ENCODE results near the gene ARHGAP21. TPM values are rescaled to one million over a fixed set of nuclear protein-coding genes. Genes with fewer than 3 reads are reported as not detected.
A peak's percentile ranks its signal among the peaks of the same experiment; 100 is the strongest.
"Not testable (repeated sequence)": the region's sequence is repeated elsewhere in the genome, so short reads cannot be mapped to it uniquely, and the experiment has no call there.

Gene ARHGAP21
- total RNA-seq, 1 experiment from 2014 or later: 55.4 TPM

DNA sequence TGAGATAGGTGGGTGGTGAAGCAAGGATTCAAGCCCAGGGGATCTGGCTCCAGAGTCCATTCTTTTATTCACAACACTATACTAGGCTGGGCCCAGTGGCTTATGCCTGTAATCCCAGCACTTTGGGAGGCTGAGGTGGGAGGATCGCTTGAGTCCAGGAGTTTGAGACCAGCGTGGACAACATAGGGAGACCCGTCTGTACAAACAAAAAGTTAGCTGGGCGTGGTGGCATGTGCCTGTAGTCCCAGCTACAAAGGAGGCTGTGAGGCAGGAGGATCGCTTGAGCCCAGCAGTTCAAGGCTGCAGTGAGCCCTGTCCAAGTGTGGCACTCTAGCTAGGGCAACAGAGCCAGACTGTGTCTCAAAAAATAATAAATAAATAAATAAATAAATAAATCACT, 2.3 kb upstream of the ARHGAP21 start:
- in situ Hi-C loops (cut with HindIII; ENCODE audit: low pct_unique_long_range_greater_than_20kb, low sequenced_read_pairs); DNase-seq (ENCODE audit: low read depth, low spot score): not testable (repeated sequence)

DNA sequence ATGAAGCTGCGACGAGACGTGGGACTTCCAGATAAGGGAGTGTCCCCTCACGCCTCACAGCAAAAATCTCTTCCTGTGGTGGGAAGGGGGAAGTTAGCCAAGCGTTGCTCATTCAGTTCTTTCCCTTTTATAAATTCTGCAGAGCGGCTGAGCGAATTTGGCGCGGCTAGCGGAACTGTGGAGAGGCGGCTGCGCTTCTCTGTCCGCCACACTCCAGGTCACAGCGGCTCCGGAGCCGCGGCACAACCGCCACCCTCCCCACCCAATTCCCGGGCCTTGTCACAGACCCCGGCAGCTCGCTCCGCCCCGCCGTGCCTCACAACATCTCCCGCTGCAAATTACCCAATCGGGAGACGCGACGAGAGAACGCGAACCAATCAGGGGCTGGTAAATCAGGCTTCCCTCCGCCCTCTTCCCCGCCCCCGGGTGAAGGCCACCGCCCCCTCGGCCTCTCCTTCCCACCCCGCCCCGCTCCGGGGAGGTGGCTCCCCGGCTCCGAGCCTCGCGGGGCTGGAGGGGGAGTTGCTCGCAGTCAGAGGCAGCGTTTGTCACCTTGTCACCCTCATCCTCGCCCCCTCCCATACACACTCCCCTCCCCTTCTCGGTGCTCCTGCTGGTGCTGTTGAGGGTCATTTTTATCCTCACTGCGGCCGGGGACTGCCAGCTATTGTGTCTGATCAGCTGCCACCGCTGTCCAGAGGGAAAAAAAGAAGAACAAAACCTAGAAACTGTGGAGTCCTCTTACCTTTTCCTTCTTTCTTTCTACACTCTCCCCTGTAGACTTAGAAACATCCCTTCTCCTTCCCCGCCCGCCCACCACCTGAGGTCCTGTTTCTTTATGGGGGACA, 918 bp upstream of the ARHGAP21 start:
- DNase-seq (ENCODE audit: low read depth, low spot score): peak; percentile 94
- in situ Hi-C loops (cut with HindIII; ENCODE audit: low pct_unique_long_range_greater_than_20kb, low sequenced_read_pairs): no loop called here

DNA sequence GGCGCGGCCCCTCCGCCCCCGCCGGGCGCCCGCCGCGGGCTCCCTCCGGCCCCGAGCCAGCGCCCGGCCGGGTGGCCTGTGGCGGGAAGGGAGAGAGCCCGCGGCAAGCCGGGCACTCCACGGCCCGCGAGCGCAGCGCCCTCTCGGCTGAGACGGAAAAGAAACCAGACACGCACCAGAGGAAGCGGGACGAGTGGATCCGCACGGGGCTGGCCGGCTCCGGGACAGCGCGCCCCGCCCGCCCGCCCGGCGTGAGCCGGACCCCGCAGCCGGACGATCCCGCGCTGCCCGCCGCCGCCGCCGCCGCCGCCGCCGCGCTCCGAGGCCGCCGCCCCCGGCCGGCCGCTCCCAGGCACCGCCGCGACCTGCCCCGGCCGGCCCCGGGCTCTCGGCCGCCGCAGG, 300 bp downstream of the ARHGAP21 start:
- in situ Hi-C loops (cut with HindIII; ENCODE audit: low pct_unique_long_range_greater_than_20kb, low sequenced_read_pairs): no loop called here
- no peak for DNase-seq (ENCODE audit: low read depth, low spot score)

DNA sequence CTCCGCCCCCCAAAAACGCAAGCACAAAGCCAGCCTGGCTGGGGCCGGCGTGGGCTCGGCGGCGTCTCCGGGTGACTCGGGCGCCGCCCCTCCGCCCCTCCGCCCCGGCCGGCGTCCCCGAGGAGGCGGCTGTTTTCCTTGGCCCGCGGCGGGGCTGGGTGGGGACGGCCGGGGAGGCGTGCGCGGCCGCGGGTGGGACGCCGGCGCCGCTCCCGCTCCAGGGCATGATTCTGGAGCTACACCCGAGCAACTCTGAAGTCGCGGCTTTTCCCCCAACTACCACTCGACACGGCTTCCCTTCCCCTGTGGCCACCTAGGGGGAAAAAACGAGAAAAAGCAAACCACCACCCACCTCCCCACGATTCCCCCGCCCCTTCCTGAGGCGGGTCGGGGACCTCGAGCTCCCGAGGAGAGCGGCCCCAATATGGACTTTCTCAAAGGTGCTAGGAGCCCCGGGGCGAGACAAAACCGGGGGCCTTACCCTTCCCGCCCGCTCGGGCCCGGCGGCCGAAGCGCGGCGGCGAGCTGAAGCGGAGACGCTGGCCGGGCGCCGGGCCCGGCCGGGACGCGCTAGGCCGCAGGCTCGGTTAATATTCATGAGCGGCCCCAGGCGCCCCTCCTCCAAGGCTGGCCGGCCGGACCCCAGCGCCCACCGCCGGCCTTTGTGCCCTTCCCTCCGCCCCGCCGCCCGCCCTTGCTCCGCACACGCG, 856 bp downstream of the ARHGAP21 start:
- peak; percentile 51 for DNase-seq (ENCODE audit: low read depth, low spot score)
- in situ Hi-C loops (cut with HindIII; ENCODE audit: low pct_unique_long_range_greater_than_20kb, low sequenced_read_pairs): no loop called here

DNA sequence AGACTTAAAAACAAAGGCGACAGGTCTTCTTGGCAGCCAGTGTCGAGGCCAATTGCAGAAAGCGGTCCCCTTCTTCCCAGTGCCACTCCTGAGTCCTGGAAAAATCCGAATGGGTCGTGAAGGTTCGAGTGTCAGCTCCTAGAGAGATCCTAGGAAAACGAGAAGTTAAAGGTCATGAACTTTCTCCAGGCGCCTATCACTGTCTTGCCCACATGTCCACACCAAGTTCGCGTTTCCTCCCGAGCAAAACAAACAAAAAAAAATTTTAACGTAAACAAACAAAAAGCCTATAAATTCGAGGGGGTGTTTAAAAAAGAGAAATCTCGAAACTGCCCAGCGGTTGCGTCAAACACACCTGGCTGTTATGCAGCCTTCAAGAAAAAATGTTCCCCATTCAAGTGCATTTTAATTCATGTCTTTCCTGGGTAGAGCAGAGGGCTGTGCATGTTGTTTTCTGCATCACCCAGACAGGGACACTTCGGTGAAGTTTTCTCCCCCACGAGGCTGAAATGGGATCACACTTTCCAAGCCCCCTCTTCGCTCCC, 1.5 kb downstream of the ARHGAP21 start:
- in situ Hi-C loops (cut with HindIII; ENCODE audit: low pct_unique_long_range_greater_than_20kb, low sequenced_read_pairs): no loop called here
- DNase-seq (ENCODE audit: low read depth, low spot score): no peak

DNA sequence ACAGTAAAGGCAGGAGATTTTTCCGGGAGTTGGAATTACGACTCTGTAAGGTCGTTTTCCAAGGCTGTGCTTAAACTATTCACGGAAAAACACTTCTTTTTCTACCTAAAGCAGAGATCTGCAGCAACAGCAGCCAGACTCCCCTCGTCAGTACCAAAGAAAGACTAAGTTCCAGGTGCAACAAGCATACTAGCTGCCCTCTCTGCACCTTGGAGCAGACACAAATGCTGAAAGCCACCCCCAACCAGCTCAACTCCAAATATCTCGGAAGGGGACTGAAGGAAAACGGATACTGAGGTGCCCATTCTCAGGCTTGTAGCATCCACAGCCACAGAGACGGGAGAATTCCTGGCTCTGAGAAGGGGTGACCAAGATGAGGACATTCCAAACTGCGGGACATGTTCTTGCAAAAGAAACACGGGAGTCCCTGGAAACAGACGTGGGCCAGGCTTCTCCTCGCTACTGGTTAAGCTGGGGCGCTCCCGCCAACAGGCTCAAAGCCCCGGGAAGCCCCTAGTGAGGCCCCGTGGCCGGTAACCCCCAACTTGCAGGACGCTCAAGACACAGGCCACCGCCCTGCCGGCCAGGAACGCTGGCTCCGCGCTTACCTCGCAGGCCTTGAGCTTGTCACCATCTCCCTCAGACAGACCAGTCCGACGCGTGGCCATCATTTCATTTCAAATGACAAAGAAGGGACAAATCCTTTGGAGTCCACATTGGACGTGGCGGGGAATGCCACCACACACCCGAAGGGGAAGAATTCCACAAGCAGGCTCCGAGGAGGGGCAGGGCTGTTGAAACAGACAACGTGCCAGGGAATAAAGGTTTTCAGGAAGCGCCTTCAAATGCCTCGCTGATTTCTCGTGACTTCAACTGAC, 2.2 kb downstream of the ARHGAP21 start:
- no peak for DNase-seq (ENCODE audit: low read depth, low spot score)
- in situ Hi-C loops (cut with HindIII; ENCODE audit: low pct_unique_long_range_greater_than_20kb, low sequenced_read_pairs): no loop called here

DNA sequence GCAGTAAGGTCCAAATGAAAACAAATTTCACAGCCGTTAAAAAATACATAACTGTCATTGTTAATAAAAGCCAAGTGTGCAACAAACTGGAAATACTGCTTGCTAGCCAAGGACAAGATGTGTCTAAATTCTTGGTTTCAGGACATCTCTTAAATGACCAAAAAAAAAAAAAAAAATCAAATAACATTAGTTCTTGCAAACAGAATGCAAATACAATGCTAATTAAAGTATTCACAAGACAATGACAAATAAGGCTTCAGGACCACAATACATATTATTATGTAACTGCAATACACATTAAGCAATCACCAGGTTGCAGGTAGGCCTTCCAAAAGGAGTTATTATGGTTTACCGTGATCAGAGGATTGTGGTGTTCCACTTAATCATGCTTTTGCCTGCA, 3.6 kb downstream of the ARHGAP21 start:
- in situ Hi-C loops (cut with HindIII; ENCODE audit: low pct_unique_long_range_greater_than_20kb, low sequenced_read_pairs): no loop called here
- no peak for DNase-seq (ENCODE audit: low read depth, low spot score)

DNA sequence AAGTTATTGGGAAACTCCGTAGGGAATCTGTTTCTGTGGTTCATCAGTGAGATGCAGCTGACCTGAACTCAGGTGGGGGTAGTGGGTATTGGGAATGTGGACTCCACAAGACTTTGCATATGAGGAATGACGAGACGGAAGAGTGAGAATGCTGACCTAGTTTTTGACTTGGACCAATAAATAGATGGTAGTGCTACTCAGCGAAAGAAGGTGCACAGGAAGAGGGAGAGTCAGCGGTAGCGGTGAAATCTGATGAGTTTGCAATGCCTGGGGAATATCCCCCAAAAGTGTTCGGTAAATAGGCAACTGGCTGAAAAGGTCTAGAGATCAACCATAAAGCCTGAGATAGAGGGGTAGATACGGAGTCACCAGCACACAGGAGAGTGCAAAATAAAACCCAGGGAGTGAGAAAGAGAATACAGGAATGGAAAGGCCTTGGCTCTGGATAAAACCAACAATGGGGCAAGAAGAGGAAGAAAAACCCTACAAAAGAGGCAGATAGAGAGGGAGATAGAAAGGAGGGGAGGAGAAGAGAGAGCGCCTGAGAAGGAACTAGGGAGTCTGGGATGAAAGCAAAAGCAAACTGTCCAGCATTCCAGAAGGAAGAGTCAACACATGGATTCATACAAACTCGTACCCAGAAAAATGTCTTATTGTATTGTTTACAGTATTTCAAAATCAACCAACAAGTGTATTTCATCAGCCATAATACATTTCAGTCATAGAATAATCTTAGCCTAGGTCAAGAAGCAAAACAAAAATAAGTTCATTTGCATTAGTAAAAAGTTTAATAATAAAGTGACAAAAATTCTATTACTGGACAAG, 5.4 kb downstream of the ARHGAP21 start:
- in situ Hi-C loops (cut with HindIII; ENCODE audit: low pct_unique_long_range_greater_than_20kb, low sequenced_read_pairs): no loop called here
- DNase-seq (ENCODE audit: low read depth, low spot score): no peak

DNA sequence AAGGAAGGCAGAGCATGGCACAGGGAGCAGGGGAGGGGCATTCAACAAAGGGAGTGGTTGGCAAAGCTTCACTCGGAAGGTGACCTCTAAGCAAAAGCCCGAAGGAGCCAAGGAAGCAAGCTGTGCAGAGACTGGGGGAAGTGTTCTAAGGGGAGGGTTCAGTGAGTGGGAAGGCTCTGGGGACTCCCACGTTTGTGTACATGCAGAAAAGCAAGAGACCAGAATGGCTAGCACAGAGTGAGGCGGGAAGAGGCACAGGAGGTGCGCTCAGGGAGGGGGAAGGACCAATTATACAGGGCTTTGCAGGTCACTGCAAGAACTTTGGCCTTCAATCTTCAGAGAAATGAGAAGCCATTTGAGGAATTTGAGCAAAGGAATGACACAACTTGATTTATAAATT, 7.4 kb downstream of the ARHGAP21 start:
- in situ Hi-C loops (cut with HindIII; ENCODE audit: low pct_unique_long_range_greater_than_20kb, low sequenced_read_pairs): no loop called here
- DNase-seq (ENCODE audit: low read depth, low spot score): no peak

DNA sequence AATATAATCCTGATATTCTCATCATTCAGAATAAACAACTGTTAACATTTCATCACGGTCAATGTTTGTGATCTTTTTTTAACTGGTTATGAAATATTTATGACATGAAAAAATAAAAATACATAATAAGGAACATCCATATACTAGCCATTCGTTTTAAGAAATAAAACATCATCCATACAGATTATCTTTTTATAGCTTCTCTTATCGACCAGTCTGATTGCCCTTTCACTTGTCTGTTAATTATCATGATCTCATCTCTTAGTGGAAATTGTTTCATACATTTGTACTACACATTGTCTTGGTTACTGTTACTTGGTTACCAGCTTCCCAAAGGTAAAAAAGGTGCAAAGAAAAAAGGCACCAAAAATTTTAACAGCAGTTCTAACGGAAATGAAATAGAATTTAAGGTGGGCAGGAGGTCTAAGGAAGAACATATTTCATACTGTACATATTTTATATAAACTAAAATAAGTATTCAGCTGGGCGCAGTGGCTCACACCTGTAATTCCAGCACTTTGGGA, 8.4 kb downstream of the ARHGAP21 start:
- no peak for DNase-seq (ENCODE audit: low read depth, low spot score)
- in situ Hi-C loops (cut with HindIII; ENCODE audit: low pct_unique_long_range_greater_than_20kb, low sequenced_read_pairs): no loop called here

DNA sequence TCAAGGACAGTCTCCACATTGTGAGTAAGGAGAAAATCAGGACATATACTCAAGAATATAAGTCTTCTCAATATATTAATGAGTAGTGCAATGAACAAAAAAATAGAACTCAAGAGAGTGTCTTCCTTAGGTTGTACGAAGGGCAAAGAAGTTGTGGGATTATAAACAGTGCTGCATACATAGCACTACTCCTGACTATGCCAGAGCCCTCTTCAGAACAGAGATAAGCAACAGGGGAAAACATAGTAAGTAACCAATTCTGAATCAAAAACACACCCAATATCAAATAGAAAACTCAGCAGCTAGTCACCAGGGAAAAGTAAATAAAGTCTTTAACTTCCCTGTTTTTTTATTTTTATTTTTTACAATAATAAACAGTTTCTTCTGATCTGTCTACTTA, 10.6 kb downstream of the ARHGAP21 start:
- in situ Hi-C loops (cut with HindIII; ENCODE audit: low pct_unique_long_range_greater_than_20kb, low sequenced_read_pairs): no loop called here
- no peak for DNase-seq (ENCODE audit: low read depth, low spot score)

DNA sequence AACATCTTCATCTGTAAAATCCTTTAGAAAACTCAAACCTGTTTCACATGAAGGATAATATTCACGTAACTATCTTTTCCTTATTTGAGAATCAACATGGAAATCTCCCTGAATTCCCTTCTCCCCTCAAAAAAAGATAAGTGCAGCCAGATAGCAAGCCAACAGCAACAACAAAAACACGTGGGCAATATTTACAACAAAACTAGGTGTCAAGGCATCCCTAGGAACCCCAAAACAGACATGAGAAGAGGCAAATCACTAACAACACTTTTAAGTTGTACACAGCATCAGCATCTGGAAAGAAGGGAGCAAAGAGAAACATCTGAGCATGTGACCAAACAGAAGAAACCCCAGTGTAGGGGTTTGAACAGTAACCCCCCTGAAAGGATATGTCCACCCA, 12.2 kb downstream of the ARHGAP21 start:
- in situ Hi-C loops (cut with HindIII; ENCODE audit: low pct_unique_long_range_greater_than_20kb, low sequenced_read_pairs): no loop called here
- DNase-seq (ENCODE audit: low read depth, low spot score): no peak

DNA sequence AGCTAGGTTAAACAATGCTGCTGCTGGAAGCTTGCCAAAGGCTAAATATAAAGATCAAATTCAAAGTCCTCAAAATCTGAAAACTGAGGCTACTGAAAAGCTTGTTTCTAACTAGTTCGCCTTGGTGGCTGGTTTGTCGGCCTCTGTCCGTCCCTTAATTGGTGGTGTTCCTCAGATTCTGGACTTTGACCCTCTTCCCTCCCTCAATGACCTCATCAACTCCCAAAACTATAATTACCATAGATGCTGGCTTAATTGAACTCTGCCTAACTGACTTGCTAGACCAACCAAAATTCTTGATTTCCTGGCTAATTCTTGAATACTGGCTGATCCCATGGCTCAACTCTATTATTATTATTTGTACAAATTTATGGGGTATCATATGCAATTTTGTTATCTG, 15.6 kb downstream of the ARHGAP21 start:
- in situ Hi-C loops (cut with HindIII; ENCODE audit: low pct_unique_long_range_greater_than_20kb, low sequenced_read_pairs): no loop called here
- no peak for DNase-seq (ENCODE audit: low read depth, low spot score)

DNA sequence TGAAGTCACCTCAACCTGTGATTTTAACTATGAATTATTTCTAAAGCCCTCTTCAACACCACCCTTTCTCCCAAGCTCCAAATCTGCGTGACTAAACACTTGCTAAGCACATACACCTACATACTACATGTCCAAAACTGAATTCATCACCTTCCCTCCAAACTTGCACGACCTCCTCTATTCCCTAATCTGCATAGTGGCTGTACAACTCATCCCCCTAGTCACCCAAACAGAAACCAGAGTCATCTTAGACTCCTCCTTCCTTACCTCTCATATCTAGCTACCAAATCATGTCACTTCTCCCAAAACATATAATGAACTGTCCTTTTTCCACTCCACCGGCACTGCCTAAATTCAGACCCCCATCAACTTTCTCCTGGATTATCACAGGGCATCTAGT, 16.2 kb downstream of the ARHGAP21 start:
- no peak for DNase-seq (ENCODE audit: low read depth, low spot score)
- in situ Hi-C loops (cut with HindIII; ENCODE audit: low pct_unique_long_range_greater_than_20kb, low sequenced_read_pairs): no loop called here

DNA sequence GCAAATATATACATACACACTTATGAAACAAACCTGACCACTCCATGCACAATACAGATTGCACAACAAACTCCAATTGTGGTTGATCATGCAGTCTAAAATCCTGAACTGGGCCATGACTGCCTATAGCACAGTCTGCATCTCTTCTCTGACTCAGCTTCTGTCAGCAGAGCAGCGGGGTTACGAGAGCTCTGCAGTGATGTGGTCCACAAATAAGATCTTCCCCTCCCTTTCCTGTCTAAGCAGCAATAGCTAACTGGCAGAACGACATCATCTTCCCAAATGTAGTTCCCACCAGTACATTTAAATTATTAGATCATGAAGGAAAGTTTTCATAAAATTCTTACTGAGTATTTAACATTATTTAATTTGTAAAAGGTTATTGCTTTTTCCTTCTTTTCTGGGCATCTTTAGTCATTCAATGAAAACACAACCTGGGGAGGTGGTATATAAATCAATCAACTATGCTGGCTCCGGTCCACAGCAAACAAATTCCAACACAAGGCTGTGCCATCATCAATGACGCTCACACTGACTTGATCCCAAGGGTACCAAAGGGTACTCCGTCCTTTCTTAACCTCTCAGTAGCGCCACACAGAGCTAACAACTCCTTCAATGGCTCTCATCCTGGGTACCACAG, 17.1 kb downstream of the ARHGAP21 start:
- DNase-seq (ENCODE audit: low read depth, low spot score): peak; percentile 41
- in situ Hi-C loops (cut with HindIII; ENCODE audit: low pct_unique_long_range_greater_than_20kb, low sequenced_read_pairs): no loop called here

DNA sequence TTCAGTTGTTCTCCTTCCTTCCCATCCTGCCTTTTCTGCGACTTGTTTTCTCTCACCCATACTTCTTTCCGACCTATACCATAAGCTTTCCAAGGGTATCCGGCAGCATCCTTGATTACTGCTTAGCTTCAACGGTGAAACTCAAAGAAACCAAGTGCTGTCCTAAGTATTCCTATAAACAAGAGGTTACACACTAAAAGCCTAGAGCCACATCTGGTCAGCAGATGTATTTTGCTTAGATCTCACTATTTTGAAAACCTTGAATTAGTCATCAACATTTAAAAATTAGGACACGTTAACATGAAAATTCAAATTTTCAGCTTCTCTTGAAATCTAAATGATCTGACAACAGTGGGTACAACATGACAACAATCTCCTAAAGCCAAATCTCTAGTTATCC, 20.0 kb downstream of the ARHGAP21 start:
- no peak for DNase-seq (ENCODE audit: low read depth, low spot score)
- in situ Hi-C loops (cut with HindIII; ENCODE audit: low pct_unique_long_range_greater_than_20kb, low sequenced_read_pairs): no loop called here

DNA sequence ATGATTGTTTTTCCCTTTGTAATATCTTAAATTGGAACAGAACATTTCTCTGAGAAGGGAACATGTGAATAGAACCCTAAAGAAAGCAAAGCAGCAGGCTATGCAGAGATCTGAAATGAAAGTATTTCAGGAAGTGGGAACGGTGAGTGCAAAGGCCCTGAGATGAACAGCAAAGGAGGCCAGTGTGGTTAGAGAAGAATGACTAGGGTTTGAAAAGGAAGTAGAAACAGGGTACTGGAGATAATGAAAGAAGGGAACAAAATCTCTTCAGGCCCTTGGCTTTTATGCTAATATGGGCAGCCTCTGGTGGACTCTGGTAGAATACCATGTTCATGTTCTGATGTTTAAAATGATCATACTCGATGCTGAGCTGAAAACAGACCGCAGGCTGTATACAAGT, 22.2 kb downstream of the ARHGAP21 start:
- in situ Hi-C loops (cut with HindIII; ENCODE audit: low pct_unique_long_range_greater_than_20kb, low sequenced_read_pairs): no loop called here
- DNase-seq (ENCODE audit: low read depth, low spot score): no peak
